WERI-Rb-1 (cell line): ENCODE measurements around the gene PHLDB2.
A peak's percentile ranks its signal among the peaks of the same experiment; 100 is the strongest.

Source experiments
- DNase-seq: peaks from one replicate; pipeline ENCODE4 v3.0.0-alpha.2; 2020
- H3K27ac ChIP-seq: fragments of 250-450 bp; sonication (Bioruptor Pico); 2 replicates; pipeline ENCODE4 v1.5.1; 2020; ENCODE audit warnings: mild to moderate bottlenecking, moderate library complexity
- H3K27me3 ChIP-seq: fragments of 250-450 bp; sonication (Bioruptor Pico); 2 replicates; pipeline ENCODE4 v1.5.1; 2021; ENCODE audit warnings: mild to moderate bottlenecking, low read depth, moderate library complexity; ENCODE audit not compliant: insufficient read depth, severe bottlenecking
- H3K36me3 ChIP-seq: fragments of 250-450 bp; sonication (Bioruptor Pico); 2 replicates; pipeline ENCODE4 v1.5.1; 2020; ENCODE audit warnings: mild to moderate bottlenecking, moderate library complexity
- H3K4me3 ChIP-seq: 2 replicates; pipeline ENCODE4 v1.5.1; 2011; ENCODE audit warnings: low read depth, mild to moderate bottlenecking, control low read depth, low read length
- H3K9me3 ChIP-seq: fragments of 250-450 bp; sonication (Bioruptor Pico); 2 replicates; pipeline ENCODE4 v1.5.1; 2021; ENCODE audit warnings: mild to moderate bottlenecking, moderate library complexity; ENCODE audit not compliant: severe bottlenecking
- TF ChIP-seq, protein P1 (sequence below): IDR thresholded peaks from 2 replicates; pipeline ENCODE4 v1.5.1; 2011; ENCODE audit warnings: low read depth, mild to moderate bottlenecking, control low read depth, inconsistent platforms, low read length

The PHLDB2 gene

DNA sequence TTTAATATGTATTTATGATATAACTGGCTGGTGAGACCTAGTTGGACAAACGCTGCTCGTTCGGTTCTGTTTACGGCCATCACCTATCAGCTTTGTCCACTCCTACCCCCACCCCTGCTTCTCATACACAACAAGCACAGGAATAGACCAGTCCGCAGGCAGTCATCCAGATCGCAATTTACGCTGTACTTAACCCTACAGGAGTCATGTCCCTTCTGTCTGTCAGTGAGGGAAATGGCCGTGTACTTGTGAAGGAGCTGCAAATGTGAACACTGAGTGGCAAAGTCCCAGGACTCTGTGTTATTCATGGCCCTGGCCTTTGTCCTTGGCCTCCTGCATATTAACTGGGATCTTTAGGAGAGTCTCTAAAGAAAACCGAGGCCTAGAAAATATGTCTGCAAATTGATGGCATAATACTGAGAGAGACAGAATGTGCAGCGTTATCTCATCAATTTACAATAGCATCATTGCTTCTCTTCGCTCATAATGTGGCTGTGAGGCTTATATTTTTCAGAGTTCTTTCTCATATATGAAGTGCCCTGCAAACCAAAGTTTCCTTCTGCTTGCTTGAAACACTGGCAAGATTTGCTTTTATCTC lies 112.6 kb downstream of the PHLDB2 start:
- no peak overlapping the region for H3K27ac ChIP-seq
- peak; percentile 29 for DNase-seq
- H3K27me3 ChIP-seq, result no peaks in the 10 kb centered on the region
- TF ChIP-seq, protein P1, sequence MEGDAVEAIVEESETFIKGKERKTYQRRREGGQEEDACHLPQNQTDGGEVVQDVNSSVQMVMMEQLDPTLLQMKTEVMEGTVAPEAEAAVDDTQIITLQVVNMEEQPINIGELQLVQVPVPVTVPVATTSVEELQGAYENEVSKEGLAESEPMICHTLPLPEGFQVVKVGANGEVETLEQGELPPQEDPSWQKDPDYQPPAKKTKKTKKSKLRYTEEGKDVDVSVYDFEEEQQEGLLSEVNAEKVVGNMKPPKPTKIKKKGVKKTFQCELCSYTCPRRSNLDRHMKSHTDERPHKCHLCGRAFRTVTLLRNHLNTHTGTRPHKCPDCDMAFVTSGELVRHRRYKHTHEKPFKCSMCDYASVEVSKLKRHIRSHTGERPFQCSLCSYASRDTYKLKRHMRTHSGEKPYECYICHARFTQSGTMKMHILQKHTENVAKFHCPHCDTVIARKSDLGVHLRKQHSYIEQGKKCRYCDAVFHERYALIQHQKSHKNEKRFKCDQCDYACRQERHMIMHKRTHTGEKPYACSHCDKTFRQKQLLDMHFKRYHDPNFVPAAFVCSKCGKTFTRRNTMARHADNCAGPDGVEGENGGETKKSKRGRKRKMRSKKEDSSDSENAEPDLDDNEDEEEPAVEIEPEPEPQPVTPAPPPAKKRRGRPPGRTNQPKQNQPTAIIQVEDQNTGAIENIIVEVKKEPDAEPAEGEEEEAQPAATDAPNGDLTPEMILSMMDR, result no peak
- no peaks in the 10 kb centered on the region for H3K9me3 ChIP-seq
- H3K4me3 ChIP-seq, result no peak overlapping the region
- H3K36me3 ChIP-seq, result no peaks in the 10 kb centered on the region

DNA sequence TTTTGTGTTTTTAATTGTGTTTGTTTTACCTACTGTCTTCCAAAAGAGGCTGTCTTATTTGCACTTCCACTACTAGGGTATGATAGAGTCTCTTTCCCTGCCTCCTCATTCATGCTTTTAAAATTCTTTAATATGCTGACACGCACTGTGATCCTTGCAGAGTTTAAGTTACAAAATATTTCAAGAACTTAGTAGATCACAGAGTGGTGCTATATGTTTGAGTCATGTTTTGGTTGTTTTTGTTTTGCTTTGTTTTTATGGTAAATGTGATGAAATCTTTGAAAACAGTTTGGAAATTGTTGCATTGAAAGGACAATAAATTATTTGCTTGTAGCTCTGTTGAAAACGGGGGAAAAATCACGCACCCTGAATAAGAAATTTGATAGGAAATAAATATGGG lies 113.8 kb downstream of the PHLDB2 start:
- Histone ChIP-seq H3K27ac (no peak overlapping the region), H3K36me3 (no peaks in the 10 kb centered on the region), H3K4me3 (no peak overlapping the region), H3K27me3 (no peaks in the 10 kb centered on the region), H3K9me3 (no peaks in the 10 kb centered on the region)
- no peak for DNase-seq
- TF ChIP-seq, protein P1, result no peak

DNA sequence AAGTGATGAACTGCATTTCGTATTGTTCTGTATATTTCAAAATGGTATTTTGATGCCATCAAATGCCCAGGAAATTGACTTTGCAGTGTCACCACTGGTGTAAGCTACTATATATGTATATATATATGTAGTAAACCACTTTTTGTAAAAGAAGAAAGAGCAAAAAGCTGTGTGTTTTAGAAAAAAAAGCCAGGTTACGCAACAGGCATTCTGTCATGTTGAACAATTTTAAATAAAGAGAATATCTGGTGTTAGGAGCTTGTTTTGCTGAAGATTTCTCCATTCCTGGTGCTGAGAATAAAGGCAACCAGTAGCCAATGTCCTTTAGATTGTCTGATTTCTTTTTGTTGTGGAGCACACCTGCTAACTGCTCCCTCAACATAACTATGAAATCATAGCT lies 116.1 kb downstream of the PHLDB2 start:
- H3K36me3 ChIP-seq, result peaks cover 4% of the 10 kb centered on the region; the same call in 1 of the 2 replicates

DNA sequence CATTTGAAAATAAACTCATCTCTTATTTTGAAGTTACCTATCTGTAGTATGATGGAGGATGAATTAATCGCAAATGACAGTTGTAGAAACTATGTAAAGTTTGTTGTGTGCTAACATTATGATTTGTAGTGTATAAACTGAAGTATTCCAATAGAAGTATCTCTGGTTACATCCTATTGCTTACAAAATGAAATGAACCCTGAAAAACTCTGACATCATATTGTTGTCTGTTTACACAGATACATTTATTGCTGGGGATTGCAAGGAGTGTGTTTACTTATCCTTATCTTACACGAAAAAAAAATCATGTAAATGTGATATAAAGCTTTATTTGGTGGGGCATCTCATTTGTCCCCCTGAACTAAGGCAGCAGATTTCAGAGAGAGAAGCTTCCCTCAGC lies 117.2 kb downstream of the PHLDB2 start:
- Histone ChIP-seq H3K9me3 (no peaks in the 10 kb centered on the region), H3K27me3 (no peaks in the 10 kb centered on the region), H3K4me3 (no peak overlapping the region), H3K36me3 (peaks cover 4% of the 10 kb centered on the region; the same call in 1 of the 2 replicates), H3K27ac (no peak overlapping the region)
- TF ChIP-seq, protein P1, result no peak
- DNase-seq, result no peak

More for the DNA sequence above, 116.1 kb downstream of the PHLDB2 start:
- Histone ChIP-seq H3K9me3 (no peaks in the 10 kb centered on the region), H3K27me3 (no peaks in the 10 kb centered on the region), H3K27ac (no peak overlapping the region), H3K4me3 (no peak overlapping the region)
- DNase-seq, result no peak
- TF ChIP-seq, protein P1, result no peak

DNA sequence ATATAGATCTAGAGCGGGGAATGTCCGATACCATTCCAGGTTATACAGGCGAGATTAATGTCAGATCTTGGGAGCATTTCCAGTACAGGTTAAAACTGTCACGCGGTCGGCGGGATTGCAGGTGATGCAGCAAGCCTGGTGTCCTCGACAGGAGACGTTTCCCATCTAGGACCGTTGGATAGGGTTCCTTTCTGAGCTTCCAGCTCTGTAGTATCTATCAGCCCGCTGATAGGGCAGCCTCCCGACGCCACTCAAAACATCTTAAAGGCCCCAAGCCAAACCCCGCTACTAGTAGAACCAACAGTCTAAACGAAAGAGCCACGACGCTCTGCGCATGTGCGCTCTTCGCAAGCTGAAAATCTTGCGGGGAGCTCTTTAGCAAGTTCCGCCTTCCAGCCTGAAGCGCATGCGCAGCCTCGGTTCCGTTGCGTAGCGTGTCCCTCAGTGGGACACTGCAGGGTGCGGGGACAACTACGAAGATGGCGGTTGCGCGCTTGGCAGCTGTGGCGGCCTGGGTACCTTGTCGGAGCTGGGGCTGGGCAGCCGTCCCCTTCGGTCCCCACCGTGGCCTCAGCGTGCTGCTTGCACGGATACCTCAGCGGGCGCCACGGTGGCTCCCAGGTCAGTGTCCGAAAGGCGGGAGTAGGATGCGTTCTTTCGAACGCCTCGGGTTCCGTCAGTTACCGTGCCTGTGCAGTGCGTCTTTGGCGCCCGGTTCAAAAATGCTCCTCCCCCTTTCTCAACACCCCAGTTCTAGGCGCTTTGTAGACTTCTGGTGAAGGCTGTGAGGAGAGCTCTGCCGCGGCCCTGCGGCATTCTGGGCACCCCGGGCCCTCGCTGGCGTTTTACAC lies 119.7 kb downstream of the PHLDB2 start, which contains the start of gene ABHD10:
ABHD10 (plus strand) TSS at position 444 of the 851 bp plus-strand sequence; CDS start at position 480, 36 bp downstream.
- peak; percentile 98 for DNase-seq
- Histone ChIP-seq H3K9me3 (no peaks in the 10 kb centered on the region), H3K27me3 (no peaks in the 10 kb centered on the region), H3K27ac (peak within 1 kb of the TSS; percentile 88), H3K36me3 (peaks cover 26% of the 10 kb centered on the region), H3K4me3 (peak within 1 kb of the TSS; percentile 83)
- TF ChIP-seq, protein P1, result no peak
